GM13976 (cell line): ENCODE results near the gene CALCR.

Source experiments
- DNase-seq: peaks from one replicate; pipeline ENCODE4 v3.0.0; 2012; ENCODE audit warnings: low spot score
- in situ Hi-C: fragments of 300-500 bp; cut with MboI; formaldehyde crosslinking; loops from one replicate; pipeline ENCODE4 v1.12.0; 2022; ENCODE audit warnings: low sequenced_read_pairs, mixed read lengths, inconsistent platforms; ENCODE audit not compliant: unreplicated experiment
- TF ChIP-seq, protein P1 (sequence below): IDR thresholded peaks from 2 replicates; pipeline ENCODE4 v1.5.1; 2012; ENCODE audit warnings: borderline replicate concordance, mild to moderate bottlenecking; ENCODE audit not compliant: insufficient read depth; ENCODE audit errors: extremely low read depth, missing control alignments, control extremely low read depth

CALCR gene

DNA sequence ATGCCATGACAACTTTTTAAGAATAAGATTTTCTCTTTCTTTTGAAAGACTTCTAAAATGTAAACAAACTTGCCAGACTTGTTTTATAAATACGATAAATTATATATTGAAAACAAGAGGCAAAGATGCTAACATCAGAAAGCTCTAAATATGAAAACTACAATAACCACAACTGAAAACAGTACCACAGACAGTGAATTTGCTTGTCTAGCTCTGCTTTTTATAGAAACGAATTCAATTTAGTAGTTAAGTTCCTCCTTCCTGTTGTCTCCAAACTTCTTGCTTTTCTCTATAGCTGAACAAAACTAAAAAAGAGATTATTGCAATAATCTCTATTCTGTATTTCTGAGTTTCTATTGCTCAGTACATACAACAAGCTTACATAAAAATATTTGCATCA lies 147.4 kb downstream of the CALCR start:
- TF ChIP-seq, protein P1, sequence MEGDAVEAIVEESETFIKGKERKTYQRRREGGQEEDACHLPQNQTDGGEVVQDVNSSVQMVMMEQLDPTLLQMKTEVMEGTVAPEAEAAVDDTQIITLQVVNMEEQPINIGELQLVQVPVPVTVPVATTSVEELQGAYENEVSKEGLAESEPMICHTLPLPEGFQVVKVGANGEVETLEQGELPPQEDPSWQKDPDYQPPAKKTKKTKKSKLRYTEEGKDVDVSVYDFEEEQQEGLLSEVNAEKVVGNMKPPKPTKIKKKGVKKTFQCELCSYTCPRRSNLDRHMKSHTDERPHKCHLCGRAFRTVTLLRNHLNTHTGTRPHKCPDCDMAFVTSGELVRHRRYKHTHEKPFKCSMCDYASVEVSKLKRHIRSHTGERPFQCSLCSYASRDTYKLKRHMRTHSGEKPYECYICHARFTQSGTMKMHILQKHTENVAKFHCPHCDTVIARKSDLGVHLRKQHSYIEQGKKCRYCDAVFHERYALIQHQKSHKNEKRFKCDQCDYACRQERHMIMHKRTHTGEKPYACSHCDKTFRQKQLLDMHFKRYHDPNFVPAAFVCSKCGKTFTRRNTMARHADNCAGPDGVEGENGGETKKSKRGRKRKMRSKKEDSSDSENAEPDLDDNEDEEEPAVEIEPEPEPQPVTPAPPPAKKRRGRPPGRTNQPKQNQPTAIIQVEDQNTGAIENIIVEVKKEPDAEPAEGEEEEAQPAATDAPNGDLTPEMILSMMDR, result no peak
- in situ Hi-C loops, result no loop called here
- no peak for DNase-seq

DNA sequence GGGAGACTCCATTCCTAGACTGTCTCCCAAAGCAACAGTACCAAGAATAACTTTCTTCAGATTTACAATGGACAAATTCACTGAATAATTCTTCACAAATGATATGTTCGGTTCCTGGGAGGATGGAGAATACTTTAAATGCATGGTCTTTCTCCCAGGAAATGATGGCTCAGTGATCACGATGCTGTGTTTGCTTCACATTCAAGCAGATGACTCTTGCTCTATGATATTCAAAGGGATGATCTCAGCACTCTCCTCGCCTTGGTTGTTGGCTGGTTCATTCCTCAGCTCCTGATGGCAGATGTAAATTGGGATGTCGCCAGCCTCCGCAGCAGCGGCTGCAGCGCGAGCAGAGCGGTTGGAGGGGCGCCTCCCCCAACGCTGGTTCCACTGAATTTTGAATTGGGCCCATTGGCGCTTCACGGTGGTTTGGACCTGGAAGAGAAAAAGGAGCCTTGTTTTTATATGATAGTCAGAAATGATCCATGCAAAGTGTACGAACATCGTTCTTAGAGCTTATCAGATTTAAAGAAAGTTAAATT lies 148.3 kb downstream of the CALCR start:
- TF ChIP-seq, protein P1, result no peak
- in situ Hi-C loops, result no loop called here
- DNase-seq, result no peak

DNA sequence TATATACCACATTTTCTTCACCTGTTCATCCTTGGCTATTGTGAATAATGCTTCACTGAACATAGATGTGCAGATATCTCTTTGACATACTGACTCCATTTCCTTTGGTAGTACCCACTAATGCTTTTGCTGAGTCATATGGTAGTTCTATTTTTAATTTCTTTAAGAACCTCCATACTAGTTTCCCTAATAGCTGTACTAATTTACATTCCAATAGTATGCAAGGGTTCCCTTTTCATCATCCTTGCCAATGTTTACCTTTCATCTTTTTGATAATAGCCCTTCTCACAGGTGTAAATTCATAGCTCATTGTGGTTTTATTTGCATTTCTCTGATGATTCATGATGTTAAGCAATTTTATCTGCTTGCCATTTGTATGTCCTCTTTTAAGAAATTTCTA lies 159.9 kb downstream of the CALCR start:
- TF ChIP-seq, protein P1, result no peak
- in situ Hi-C loops, result no loop called here
- no peak for DNase-seq

DNA sequence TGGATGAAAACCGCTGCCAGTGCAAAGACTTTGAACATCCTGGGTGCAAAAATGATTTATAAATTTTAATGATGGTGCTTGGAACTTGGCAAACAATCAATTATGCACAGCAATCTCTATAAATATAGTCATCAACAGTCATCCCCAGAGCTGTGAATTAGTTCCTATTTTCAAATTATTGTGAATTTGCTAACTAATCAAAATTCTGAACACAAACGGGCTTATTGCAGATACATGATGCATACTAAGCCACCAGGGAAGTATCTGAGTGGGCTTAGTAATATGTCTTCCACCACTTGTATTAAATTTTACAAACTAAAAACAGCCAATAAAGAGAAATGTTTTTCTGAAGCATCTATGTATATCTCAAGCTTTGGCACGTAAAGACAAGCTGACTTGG lies 165.2 kb downstream of the CALCR start:
- TF ChIP-seq, protein P1, result no peak
- DNase-seq, result no peak
- in situ Hi-C loops, result no loop called here

DNA sequence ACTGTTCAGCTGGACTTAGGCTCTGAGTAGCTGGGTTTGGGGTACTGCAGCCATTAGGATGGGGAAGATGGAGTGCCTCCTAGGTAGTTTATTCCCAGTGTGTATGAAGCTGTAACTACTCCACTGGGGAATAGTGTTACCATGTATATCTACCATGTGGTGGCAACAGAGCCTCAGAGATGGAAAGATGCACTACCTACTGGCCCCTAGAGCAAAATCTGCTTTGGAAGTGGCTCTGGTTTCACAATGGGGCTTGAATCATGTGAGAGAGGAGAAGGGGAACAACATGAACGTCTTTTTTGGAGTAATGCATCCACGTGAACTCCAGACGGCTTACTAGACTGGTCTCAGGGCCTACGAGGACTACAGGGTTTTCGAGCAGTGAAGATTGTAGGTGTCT lies 167.3 kb downstream of the CALCR start:
- in situ Hi-C loops, result no loop called here
- TF ChIP-seq, protein P1, result no peak
- no peak for DNase-seq

DNA sequence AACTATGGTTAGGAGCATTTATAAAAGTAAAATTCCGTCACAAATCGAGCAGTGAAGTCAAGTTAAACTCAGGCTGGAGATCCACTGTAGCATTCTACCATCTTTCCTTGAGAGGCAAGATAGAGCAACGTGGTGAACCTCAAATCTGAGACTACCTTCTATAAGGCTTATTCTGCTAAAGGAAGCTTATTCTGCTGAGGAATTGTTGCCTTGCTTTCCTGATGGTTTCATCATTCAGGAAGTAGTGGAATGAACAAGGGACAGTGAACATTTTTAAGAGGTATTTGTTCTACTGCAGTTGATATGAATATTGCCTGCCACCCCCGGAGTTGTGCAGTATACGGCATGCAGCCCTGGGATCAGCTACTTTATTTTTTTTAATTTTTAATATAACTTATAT lies 171.6 kb downstream of the CALCR start:
- DNase-seq, result no peak
- in situ Hi-C loops, result no loop called here
- TF ChIP-seq, protein P1, result no peak

DNA sequence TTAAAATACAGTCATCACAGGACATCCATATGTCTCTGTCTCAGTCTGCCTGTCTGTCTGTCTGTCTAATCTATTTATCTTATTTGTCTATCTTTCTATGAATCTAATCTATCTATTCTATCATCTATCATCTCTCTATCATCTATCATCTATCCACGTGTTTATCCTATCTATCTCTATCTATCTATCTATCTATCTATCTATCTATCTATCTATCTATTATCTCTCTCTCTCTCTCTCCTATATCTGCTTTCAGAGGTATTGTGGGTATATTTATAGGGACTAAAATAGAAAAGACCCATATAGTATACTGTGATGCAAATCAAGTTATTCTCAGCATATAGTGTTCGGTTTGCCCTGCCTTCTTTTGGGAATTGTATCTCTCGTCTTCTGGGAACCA lies 174.9 kb downstream of the CALCR start:
- DNase-seq, result no peak
- TF ChIP-seq, protein P1, result no peak
- in situ Hi-C loops, result no loop called here
